ENCODE measurements around the gene FBLIM1. TPM values are rescaled to one million over a fixed set of nuclear protein-coding genes. Genes with fewer than 3 reads are reported as not detected.

FBLIM1 gene
- total RNA-seq, 1 experiment from 2014 or later: 6.0 TPM

DNA sequence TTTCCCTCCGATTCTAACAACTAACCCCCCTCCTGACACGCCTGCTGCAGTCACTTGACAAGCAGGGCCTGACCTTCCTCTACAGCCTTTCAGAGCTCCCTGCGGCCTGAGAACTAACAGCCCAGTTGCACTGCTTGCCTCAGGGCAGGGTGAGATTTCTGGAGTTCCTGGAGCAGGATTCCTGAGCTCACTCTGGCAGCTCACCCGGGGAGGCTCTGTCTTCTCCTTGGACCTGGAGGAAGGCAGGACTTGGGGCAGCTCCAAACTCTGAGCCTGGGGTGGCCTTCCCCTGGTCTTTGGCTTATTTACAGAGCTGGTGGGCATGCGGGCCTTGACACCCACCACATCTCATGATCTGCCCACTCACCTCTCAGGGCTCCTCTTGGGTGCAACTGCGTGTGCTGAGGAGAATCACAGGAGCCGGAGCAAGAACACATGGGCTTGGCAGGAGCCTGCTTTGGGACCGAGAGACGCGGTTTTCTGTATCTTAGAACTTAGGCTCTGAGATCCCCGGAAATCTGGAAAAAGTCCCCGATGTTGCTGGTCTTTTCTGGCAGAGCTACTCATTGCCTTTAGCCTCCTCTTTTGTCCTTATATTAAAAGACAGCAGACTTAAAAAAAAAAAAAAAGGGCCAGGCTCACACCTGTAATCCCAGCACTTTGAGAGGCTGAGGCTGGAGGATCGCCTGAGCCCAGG, 35.6 kb upstream of the FBLIM1 start:
- Histone ChIP-seq H3K9ac (ENCODE audit: low read length) (no peak overlapping the region), H3K36me3 (ENCODE audit: control insufficient read depth in 1 of 2, insufficient read depth in 2 of 2, low read length in 2 of 2) (peaks cover 0 to 2% of the 10 kb centered on the region in 2 experiments; a peak in 1 of 4 replicates), H3K4me1 (ENCODE audit: control insufficient read depth in 1 of 2, insufficient read depth in 2 of 2, low read length in 2 of 2) (no peaks in the 10 kb centered on the region), H3K9me3 (ENCODE audit: control insufficient read depth in 1 of 2, insufficient read depth in 1 of 2, low read depth in 1 of 2, low read length in 2 of 2) (no peaks in the 10 kb centered on the region), H2AFZ (ENCODE audit: low read depth, low read length, poor library complexity, severe bottlenecking) (no peak overlapping the region), H3K9me2 (ENCODE audit: insufficient read depth) (no peaks in the 10 kb centered on the region), H3K27ac (ENCODE audit: low read depth, low read length) (no peak overlapping the region), H3K79me2 (ENCODE audit: insufficient read depth, low read length) (no peaks in the 10 kb centered on the region), H3K4me3 (replicated peaks in 1 of 2; ENCODE audit: low read depth in 1 of 2, low read length in 2 of 2) (no peak overlapping the region), H3K4me2 (ENCODE audit: low read length) (no peak overlapping the region), H3K27me3 (ENCODE audit: insufficient read depth, low read length) (no peaks in the 10 kb centered on the region), H4K20me1 (ENCODE audit: insufficient read depth) (no peaks in the 10 kb centered on the region)
- no TSS peak for BruUV-seq (replicated peaks)
- TF ChIP-seq SRF (IDR thresholded peaks at IDR 0.05; ENCODE audit: low read depth): no peak
- TF ChIP-seq POLR2A (IDR thresholded peaks at IDR 0.05; ENCODE audit: borderline replicate concordance, extremely low read depth, insufficient read depth, insufficient read length): no peak
- no peak for TF ChIP-seq CTCF (IDR thresholded peaks at IDR 0.05 in 2 of 3, conservative IDR thresholded peaks at IDR 0.05 in 1 of 3; ENCODE audit: borderline replicate concordance in 1 of 3, insufficient read depth in 1 of 3, low read depth in 2 of 3, low read length in 2 of 3)
- TF ChIP-seq TCF7L2 (IDR thresholded peaks at IDR 0.05; ENCODE audit: borderline replicate concordance, extremely low read depth, insufficient read depth, insufficient read length): no peak
- ChIA-PET CTCF (interaction anchor here (0.9 kb wide), 1 partner anchor 18 kb away, joined by 3 read pairs; no protein-coding TSS in a partner anchor), RAD21 (ENCODE audit: low non-redundant PET in 1 of 2, low total read pairs in 2 of 2, uncharacterized antibody in 2 of 2, unreplicated experiment in 2 of 2) (no interaction called here), POLR2A (no interaction called here)
- DNase-seq (ENCODE audit: low read depth, low spot score) (no peak), ATAC-seq (no peak)
- intact Hi-C loops (cut with micrococcal nuclease): no loop called here

GRCh38 chr1:15723631-15724246, 34.9 kb upstream of the FBLIM1 start:
- no peak overlapping the region for H2AFZ ChIP-seq (ENCODE audit: low read depth, low read length, poor library complexity, severe bottlenecking)
- no peaks in the 10 kb centered on the region for H3K9me3 ChIP-seq (ENCODE audit: control insufficient read depth in 1 of 2, insufficient read depth in 1 of 2, low read depth in 1 of 2, low read length in 2 of 2)
- BruUV-seq (replicated peaks): no TSS peak
- H3K4me2 ChIP-seq (ENCODE audit: low read length): no peak overlapping the region
- POLR2A ChIA-PET: interaction anchor here (0.6 kb wide), 1 partner anchor 38 kb away, joined by 3 read pairs; no protein-coding TSS in a partner anchor
- RAD21 ChIA-PET (ENCODE audit: low non-redundant PET in 1 of 2, low total read pairs in 2 of 2, uncharacterized antibody in 2 of 2, unreplicated experiment in 2 of 2): no interaction called here
- H3K27me3 ChIP-seq (ENCODE audit: insufficient read depth, low read length): no peaks in the 10 kb centered on the region
- TF ChIP-seq FOSL1 (IDR thresholded peaks at IDR 0.05; ENCODE audit: low read depth): no peak
- no peak for TF ChIP-seq MAX (IDR thresholded peaks at IDR 0.05)
- no peak for TF ChIP-seq CTCF (IDR thresholded peaks at IDR 0.05 in 2 of 3, conservative IDR thresholded peaks at IDR 0.05 in 1 of 3; ENCODE audit: borderline replicate concordance in 1 of 3, insufficient read depth in 1 of 3, low read depth in 2 of 3, low read length in 2 of 3)
- intact Hi-C loops (cut with micrococcal nuclease): no loop called here
- ATAC-seq: no peak
- H3K9ac ChIP-seq (ENCODE audit: low read length): no peak overlapping the region
- H3K36me3 ChIP-seq (ENCODE audit: control insufficient read depth in 1 of 2, insufficient read depth in 2 of 2, low read length in 2 of 2): peaks cover 0 to 2% of the 10 kb centered on the region in 2 experiments; a peak in 1 of 4 replicates
- DNase-seq (ENCODE audit: low read depth, low spot score): no peak
- H3K79me2 ChIP-seq (ENCODE audit: insufficient read depth, low read length): no peaks in the 10 kb centered on the region
- H4K20me1 ChIP-seq (ENCODE audit: insufficient read depth): no peaks in the 10 kb centered on the region
- H3K9me2 ChIP-seq (ENCODE audit: insufficient read depth): no peaks in the 10 kb centered on the region
- H3K27ac ChIP-seq (ENCODE audit: low read depth, low read length): no peak overlapping the region
- CTCF ChIA-PET: interaction anchor here (0.9 kb wide), 1 partner anchor 18 kb away, joined by 3 read pairs; no protein-coding TSS in a partner anchor
- no peaks in the 10 kb centered on the region for H3K4me1 ChIP-seq (ENCODE audit: control insufficient read depth in 1 of 2, insufficient read depth in 2 of 2, low read length in 2 of 2)
- no peak overlapping the region for H3K4me3 ChIP-seq (replicated peaks in 1 of 2; ENCODE audit: low read depth in 1 of 2, low read length in 2 of 2)

Data from HCT116 (cell line).